ENCODE measurements around the gene SDF2.
"Not testable (repeated sequence)": the region's sequence is repeated elsewhere in the genome, so short reads cannot be mapped to it uniquely, and the experiment has no call there.

Gene SDF2

GRCh38 chr17:28624148-28624547 lies 37.6 kb downstream of the SDF2 start:
- no peak for DNase-seq

- no peak for DNase-seq
Measured at GRCh38 chr17:28623696-28624095, 38.0 kb downstream of the SDF2 start.

- no peak for DNase-seq
Measured at GRCh38 chr17:28622186-28622585, 39.5 kb downstream of the SDF2 start.

GRCh38 chr17:28620010-28620409 lies 41.7 kb downstream of the SDF2 start:
- DNase-seq, result no peak

GRCh38 chr17:28618464-28618863 lies 43.2 kb downstream of the SDF2 start:
- no peak for DNase-seq

- DNase-seq, result no peak
Measured at GRCh38 chr17:28616281-28616680, 45.4 kb downstream of the SDF2 start.

- DNase-seq, result no peak
Measured at GRCh38 chr17:28615260-28615940, 46.3 kb downstream of the SDF2 start.

- DNase-seq, result no peak
Measured at GRCh38 chr17:28613931-28614381, 47.8 kb downstream of the SDF2 start, which contains the start of gene RSKR. Gene RSKR, minus strand, starts transcription at chr17:28614185. Its CDS starts 24 bp downstream, at chr17:28614161.

GRCh38 chr17:28612936-28613872 lies 48.5 kb downstream of the SDF2 start:
- peak; percentile 31 for DNase-seq

- no peak for DNase-seq
Measured at GRCh38 chr17:28612531-28612930, 49.2 kb downstream of the SDF2 start.

GRCh38 chr17:28610376-28610775 lies 51.3 kb downstream of the SDF2 start:
- no peak for DNase-seq

GRCh38 chr17:28604031-28604430 lies 57.7 kb downstream of the SDF2 start:
- not testable (repeated sequence) for DNase-seq

GRCh38 chr17:28599311-28600184 lies 62.2 kb downstream of the SDF2 start:
- peak; percentile 94 for DNase-seq

- DNase-seq, result peak; percentile 93
Measured at GRCh38 chr17:28598799-28599310, 62.9 kb downstream of the SDF2 start, which contains the start of gene SPAG5. Gene SPAG5, minus strand, starts transcription at chr17:28599025. Its CDS starts 79 bp downstream, at chr17:28598946.

- no peak for DNase-seq
Measured at GRCh38 chr17:28598389-28598788, 63.3 kb downstream of the SDF2 start.

All from fibroblast of skin of right biceps (primary cell).